PFSK-1 (cell line): Measurements from ENCODE around the gene TNFAIP8L2.

Experiments used
- POLR2AphosphoS5 ChIP-seq: IDR thresholded peaks from 2 replicates; pipeline ENCODE4 v1.6.1; 2012; ENCODE audit warnings: low read depth, mild to moderate bottlenecking, control low read depth, low read length, moderate library complexity
- REST ChIP-seq, 2 experiments: IDR thresholded peaks; 2 replicates each; pipeline versions ENCODE4 v1.6.1 to v1.8.0; 2011 to 2012; ENCODE audit warnings: low read depth in 2 of 2, low read length in 2 of 2, control low read depth in 1 of 2, inconsistent platforms in 1 of 2, mild to moderate bottlenecking in 1 of 2, moderate library complexity in 1 of 2; ENCODE audit not compliant: insufficient read depth in 1 of 2
- SIN3A ChIP-seq: IDR thresholded peaks from 2 replicates; pipeline ENCODE4 v1.6.1; 2012; ENCODE audit warnings: mild to moderate bottlenecking, low read length, moderate library complexity, borderline replicate concordance; ENCODE audit not compliant: insufficient read depth
- TAF1 ChIP-seq: IDR thresholded peaks from 2 replicates; pipeline ENCODE4 v1.6.1; 2012; ENCODE audit warnings: low read length, control low read depth, borderline replicate concordance; ENCODE audit not compliant: insufficient read depth

- TF ChIP-seq TAF1, result no peak
- no peak for TF ChIP-seq POLR2AphosphoS5
- no peak for TF ChIP-seq SIN3A
- no peak for TF ChIP-seq REST (IDR thresholded peaks at IDR 0.05; ENCODE audit: insufficient read depth in 1 of 2, low read depth in 2 of 2, low read length in 2 of 2)
Measured at GRCh38 chr1:151164732-151165280, 8.4 kb downstream of the TNFAIP8L2 start.
